Chondrocyte (in vitro differentiated cells): ENCODE data around the gene LIX1. TPM values are rescaled to one million over a fixed set of nuclear protein-coding genes. Genes with fewer than 3 reads are reported as not detected.

Experiments used
- DNase-seq: peaks from one replicate; pipeline ENCODE4 v3.0.0; 2021; ENCODE audit warnings: mixed read lengths, low spot score
- H3K27ac Mint-ChIP-seq: one replicate; pipeline ENCODE4 v1.8.0; 2021; ENCODE audit warnings: mild to moderate bottlenecking, moderate library complexity, mixed read lengths; ENCODE audit not compliant: unreplicated experiment
- H3K27me3 Mint-ChIP-seq: 2 replicates; pipeline ENCODE4 v1.8.0; 2021; ENCODE audit warnings: low read depth, mixed read lengths
- H3K36me3 Mint-ChIP-seq: 2 replicates; pipeline ENCODE4 v1.8.0; 2021; ENCODE audit warnings: low read depth, mixed read lengths
- H3K4me1 Mint-ChIP-seq: 2 replicates; pipeline ENCODE4 v1.8.0; 2021; ENCODE audit warnings: low read depth, mild to moderate bottlenecking, mixed read lengths
- H3K4me3 Mint-ChIP-seq: one replicate; pipeline ENCODE4 v1.8.0; 2021; ENCODE audit warnings: mild to moderate bottlenecking, moderate library complexity, mixed read lengths; ENCODE audit not compliant: unreplicated experiment
- H3K9me3 Mint-ChIP-seq: 2 replicates; pipeline ENCODE4 v1.8.0; 2021; ENCODE audit warnings: low read depth, mixed read lengths
- CTCF ChIP-seq: fragments of 200-600 bp; sonication (generic); IDR thresholded peaks from 2 replicates; pipeline ENCODE4 v1.5.0; 2021; ENCODE audit warnings: antibody characterized with exemption, mild to moderate bottlenecking, moderate library complexity
- total RNA-seq: library from RNA; stranded (reverse); gene quantifications from 3 replicates; pipeline ENCODE4 v1.2.1, GENCODE V29; 2021

The LIX1 gene
- total RNA-seq, 1 donor from 2014 or later: 0.20 TPM

- H3K27ac Mint-ChIP-seq: no peak overlapping the region
- peaks cover 28% of the 10 kb centered on the region for H3K36me3 Mint-ChIP-seq
- H3K27me3 Mint-ChIP-seq: no peaks in the 10 kb centered on the region
- H3K4me3 Mint-ChIP-seq: no peak overlapping the region
- H3K9me3 Mint-ChIP-seq: peaks cover 46% of the 10 kb centered on the region
- DNase-seq: no peak
- no peak for TF ChIP-seq CTCF
- no peaks in the 10 kb centered on the region for H3K4me1 Mint-ChIP-seq
Measured at GRCh38 chr5:97157689-97158088, 15.3 kb upstream of the LIX1 start.

GRCh38 chr5:97151370-97151769 lies 9.0 kb upstream of the LIX1 start:
- no peaks in the 10 kb centered on the region for H3K27me3 Mint-ChIP-seq
- no peaks in the 10 kb centered on the region for H3K4me1 Mint-ChIP-seq
- no peak overlapping the region for H3K4me3 Mint-ChIP-seq
- TF ChIP-seq CTCF: no peak
- no peak for DNase-seq
- no peak overlapping the region for H3K27ac Mint-ChIP-seq
- peaks cover under 1% of the 10 kb centered on the region for H3K36me3 Mint-ChIP-seq
- peaks cover 22% of the 10 kb centered on the region for H3K9me3 Mint-ChIP-seq

- Mint-ChIP-seq H3K9me3 (peaks cover 13% of the 10 kb centered on the region), H3K4me3 (no peak overlapping the region), H3K27me3 (no peaks in the 10 kb centered on the region), H3K27ac (no peak overlapping the region), H3K4me1 (no peaks in the 10 kb centered on the region), H3K36me3 (no peaks in the 10 kb centered on the region)
- DNase-seq: no peak
- TF ChIP-seq CTCF: no peak
Measured at GRCh38 chr5:97150401-97150800, 8.0 kb upstream of the LIX1 start.

- no peak overlapping the region for H3K27ac Mint-ChIP-seq
Measured at GRCh38 chr5:97149709-97150108, 7.3 kb upstream of the LIX1 start.

GRCh38 chr5:97148288-97148687 lies 5.9 kb upstream of the LIX1 start:
- no peaks in the 10 kb centered on the region for H3K27me3 Mint-ChIP-seq
- DNase-seq: no peak
- H3K4me1 Mint-ChIP-seq: no peaks in the 10 kb centered on the region
- no peak for TF ChIP-seq CTCF
- peaks cover 2% of the 10 kb centered on the region for H3K9me3 Mint-ChIP-seq
- no peaks in the 10 kb centered on the region for H3K36me3 Mint-ChIP-seq
- no peak overlapping the region for H3K4me3 Mint-ChIP-seq
- H3K27ac Mint-ChIP-seq: no peak overlapping the region

More at GRCh38 chr5:97149709-97150108, 7.3 kb upstream of the LIX1 start:
- H3K9me3 Mint-ChIP-seq: peaks cover 8% of the 10 kb centered on the region
- H3K36me3 Mint-ChIP-seq: no peaks in the 10 kb centered on the region
- DNase-seq: no peak
- no peaks in the 10 kb centered on the region for H3K27me3 Mint-ChIP-seq
- H3K4me3 Mint-ChIP-seq: no peak overlapping the region
- no peak for TF ChIP-seq CTCF
- no peaks in the 10 kb centered on the region for H3K4me1 Mint-ChIP-seq
